HG03521 (cell line): Measurements from ENCODE around the gene FGD6.
"Not testable (repeated sequence)": the region's sequence is repeated elsewhere in the genome, so short reads cannot be mapped to it uniquely, and the experiment has no call there.

Experiments used
- ATAC-seq: cut with Tn5 transposase; IDR thresholded peaks from one replicate; pipeline ENCODE4 v1.9.1; 2021; ENCODE audit warnings: mild to moderate bottlenecking, moderate library complexity; ENCODE audit not compliant: unreplicated experiment

Gene FGD6

GRCh38 chr12:95182868-95183415, 34.3 kb downstream of the FGD6 start:
- ATAC-seq: no peak

- no peak for ATAC-seq
Measured at GRCh38 chr12:95181103-95181502, 36.2 kb downstream of the FGD6 start.

- ATAC-seq: no peak
Measured at GRCh38 chr12:95179011-95179410, 38.3 kb downstream of the FGD6 start.

- ATAC-seq: no peak
Measured at GRCh38 chr12:95178136-95178535, 39.1 kb downstream of the FGD6 start.

- no peak for ATAC-seq
Measured at GRCh38 chr12:95177201-95177768, 40.0 kb downstream of the FGD6 start.

GRCh38 chr12:95173392-95174251, 43.6 kb downstream of the FGD6 start:
- no peak for ATAC-seq

- ATAC-seq: no peak
Measured at GRCh38 chr12:95169368-95169767, 47.9 kb downstream of the FGD6 start.

GRCh38 chr12:95168746-95169145, 48.5 kb downstream of the FGD6 start:
- no peak for ATAC-seq

GRCh38 chr12:95164656-95165055, 52.6 kb downstream of the FGD6 start:
- ATAC-seq: no peak

GRCh38 chr12:95158919-95159318, 58.3 kb downstream of the FGD6 start:
- ATAC-seq: no peak

GRCh38 chr12:95151821-95152220, 65.4 kb downstream of the FGD6 start:
- ATAC-seq: no peak

GRCh38 chr12:95151406-95151805, 65.9 kb downstream of the FGD6 start:
- ATAC-seq: no peak

- no peak for ATAC-seq
Measured at GRCh38 chr12:95150501-95150900, 66.8 kb downstream of the FGD6 start.

- ATAC-seq: no peak
Measured at GRCh38 chr12:95147866-95148265, 69.4 kb downstream of the FGD6 start.

- no peak for ATAC-seq
Measured at GRCh38 chr12:95146769-95147168, 70.5 kb downstream of the FGD6 start.

GRCh38 chr12:95143621-95144205, 73.6 kb downstream of the FGD6 start:
- ATAC-seq: no peak

- no peak for ATAC-seq
Measured at GRCh38 chr12:95142431-95143151, 74.7 kb downstream of the FGD6 start.

GRCh38 chr12:95141310-95141709, 76.0 kb downstream of the FGD6 start:
- no peak for ATAC-seq

GRCh38 chr12:95138031-95138430, 79.2 kb downstream of the FGD6 start:
- not testable (repeated sequence) for ATAC-seq

- ATAC-seq: no peak
Measured at GRCh38 chr12:95136598-95136997, 80.7 kb downstream of the FGD6 start.

- ATAC-seq: no peak
Measured at GRCh38 chr12:95134085-95134484, 83.2 kb downstream of the FGD6 start.
